Hippocampal formation (tissue), 2 donors: Measurements from ENCODE around the gene OR5B2.
"Not testable (repeated sequence)": the region's sequence is repeated elsewhere in the genome, so short reads cannot be mapped to it uniquely, and the experiment has no call there.

Source experiments
- DNase-seq, 2 donors: peaks; one replicate each; lab custom pipeline; 2025; lab: John Stamatoyannopoulos, UW

The OR5B2 gene

DNA sequence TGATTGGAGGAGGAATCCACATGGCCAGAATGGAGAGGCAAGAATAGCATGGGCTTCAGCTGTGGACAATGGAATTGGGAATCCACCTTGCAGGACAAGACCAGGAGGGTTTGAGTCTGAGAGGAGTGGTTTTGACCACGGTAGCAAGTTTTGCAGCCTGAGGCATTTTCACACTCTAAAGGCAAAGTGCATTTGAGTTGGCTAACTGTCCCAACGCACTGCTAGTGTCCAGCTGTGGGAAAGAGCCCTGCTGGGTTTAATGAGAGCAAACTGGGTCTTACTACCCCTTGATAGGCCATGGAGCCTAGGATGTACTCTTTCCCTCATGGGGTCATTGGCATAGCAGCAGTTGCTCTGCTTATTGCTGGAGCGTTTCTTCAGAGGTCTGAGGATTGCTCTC is at the start of gene OR5B2:
TSS of gene OR5B2 (minus strand) at position 101 of the 400 bp plus-strand sequence. CDS start 4,860 bp downstream, outside the sequence.
- no peak for DNase-seq

DNA sequence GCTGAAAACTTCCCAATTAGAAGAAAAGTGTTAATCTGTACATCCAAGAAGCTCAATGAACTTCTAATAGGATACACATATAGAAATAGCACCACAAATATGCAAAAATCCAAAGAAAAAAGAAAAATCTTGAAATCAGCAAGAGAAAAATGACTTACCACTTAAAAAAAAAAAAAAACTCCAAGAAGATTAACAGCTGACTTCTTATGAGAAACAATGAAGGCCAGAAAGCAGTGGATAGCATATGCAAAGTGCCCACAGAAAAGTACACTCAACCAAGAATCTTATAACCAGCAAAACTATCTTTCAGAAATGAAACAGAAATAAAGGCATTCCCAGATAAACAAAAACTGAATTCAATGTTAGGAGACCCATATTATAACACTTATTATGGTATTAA is 44.0 kb upstream of the OR5B2 start:
- no peak for DNase-seq

DNA sequence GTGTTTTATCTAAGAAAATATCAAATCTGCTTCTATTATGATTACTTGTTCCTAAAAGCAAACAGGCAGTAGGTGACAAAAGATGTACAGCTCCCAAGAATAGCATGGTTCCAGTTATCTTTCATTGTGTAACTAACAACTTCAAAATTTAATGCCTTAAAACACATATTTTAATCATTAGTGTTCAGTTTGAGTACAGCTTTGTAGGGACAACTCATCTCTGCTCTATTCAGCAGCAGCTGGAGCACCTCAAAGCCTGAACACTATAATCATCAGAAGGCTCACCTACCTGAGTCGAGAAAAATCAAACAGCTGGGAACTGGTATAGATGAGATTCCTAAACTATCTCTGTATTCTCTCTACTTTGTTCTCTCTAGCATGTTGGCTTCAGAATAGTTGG is 38.4 kb upstream of the OR5B2 start:
- DNase-seq, result no peak

DNA sequence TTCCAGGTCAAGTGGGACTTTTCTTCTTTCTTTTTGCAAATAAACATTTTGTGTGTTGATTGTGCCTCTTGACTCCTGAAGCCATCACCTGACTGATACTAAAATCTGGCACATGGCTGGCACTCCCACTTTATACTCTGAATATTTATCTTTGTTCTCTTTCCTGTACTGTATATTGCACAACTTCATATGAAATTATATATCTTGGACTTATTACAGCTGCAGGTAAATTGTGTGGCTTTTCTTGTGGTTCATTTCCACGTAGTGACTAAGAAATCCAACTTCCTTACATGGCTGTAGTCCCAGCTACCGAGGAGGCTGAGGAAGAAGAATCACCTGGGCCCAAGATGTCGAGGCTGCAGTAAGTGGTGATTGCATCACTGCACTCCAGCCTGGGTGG is 37.8 kb upstream of the OR5B2 start:
- DNase-seq, result no peak

DNA sequence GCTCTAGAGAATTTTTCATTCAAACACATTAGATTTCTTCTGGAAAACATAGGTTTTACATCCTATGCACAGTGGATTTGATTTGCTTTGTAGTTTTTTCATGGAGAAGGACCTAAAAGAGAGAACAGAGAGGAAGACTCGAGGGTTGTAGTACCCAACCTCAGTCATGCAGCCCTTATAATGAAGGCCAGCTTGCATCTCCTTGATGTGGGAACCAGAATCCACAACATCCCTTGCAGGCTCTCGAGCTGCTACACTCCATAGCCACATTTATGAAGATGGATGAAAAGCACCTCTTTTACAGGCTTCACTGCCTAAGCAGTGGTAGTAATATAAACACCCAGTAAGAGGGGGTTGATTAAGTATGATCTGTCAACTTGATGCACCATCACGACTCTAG is 23.7 kb upstream of the OR5B2 start:
- DNase-seq, result no peak

DNA sequence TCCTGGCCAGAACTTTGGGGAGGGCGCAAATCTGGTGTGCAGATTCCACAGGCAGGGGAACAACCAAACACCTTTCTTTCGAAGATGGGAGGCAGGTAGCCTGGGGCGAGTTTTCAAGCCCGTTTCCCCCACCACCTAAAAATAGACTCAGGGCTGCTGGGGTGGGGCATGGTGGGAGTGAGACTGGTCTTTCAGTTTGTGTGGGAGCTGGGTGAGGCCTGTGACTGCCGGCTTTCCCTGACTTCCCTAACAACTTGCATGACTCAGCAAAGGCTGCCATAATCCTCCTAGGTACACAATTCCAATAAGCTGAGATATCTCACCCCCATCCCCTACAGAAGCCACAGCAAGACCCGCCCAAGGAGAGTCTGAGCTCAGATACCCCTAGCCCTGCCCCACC is 18.4 kb upstream of the OR5B2 start:
- no peak for DNase-seq

DNA sequence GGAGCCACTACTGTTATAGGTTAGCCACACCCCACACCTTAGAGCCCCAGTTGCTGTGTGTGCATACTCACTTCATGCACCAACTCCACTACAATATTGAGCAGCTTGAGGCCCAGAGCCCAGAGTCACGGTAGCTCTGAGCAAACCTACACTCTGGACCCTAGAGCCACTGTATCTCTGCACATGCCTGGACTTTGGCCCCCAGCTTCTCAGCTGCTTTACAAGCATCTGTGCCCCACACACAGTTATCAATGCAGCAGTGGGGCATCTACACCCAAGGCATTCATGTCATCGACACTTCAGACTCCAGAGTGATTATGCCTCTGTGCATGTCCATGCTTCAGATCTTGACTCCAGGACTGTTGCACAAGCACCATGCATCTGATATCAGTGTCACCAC is 16.4 kb upstream of the OR5B2 start:
- DNase-seq, result no peak

DNA sequence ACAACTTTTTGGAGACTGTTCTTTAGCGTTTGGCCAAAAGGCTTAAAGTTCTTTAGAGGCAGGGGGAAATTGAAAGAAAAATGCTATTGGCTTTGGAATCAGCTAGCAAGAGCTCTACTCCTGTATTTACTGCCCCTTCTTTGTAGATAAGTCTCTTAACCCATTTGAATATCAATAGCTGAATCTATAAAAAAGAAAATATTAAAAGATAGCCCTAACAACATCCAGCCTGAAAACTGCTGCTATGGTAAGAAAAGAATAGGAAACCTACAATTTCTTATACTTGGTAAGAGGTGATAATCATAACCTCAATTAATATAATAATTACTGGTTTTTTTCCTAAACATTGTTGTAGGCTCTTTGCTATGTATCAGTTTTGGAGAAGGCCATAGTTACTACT is 14.2 kb upstream of the OR5B2 start, which contains the start of gene OR5B12:
TSS of gene OR5B12 (minus strand) at position 101 of the 400 bp plus-strand sequence. CDS start 2,085 bp downstream, outside the sequence.
- no peak for DNase-seq

DNA sequence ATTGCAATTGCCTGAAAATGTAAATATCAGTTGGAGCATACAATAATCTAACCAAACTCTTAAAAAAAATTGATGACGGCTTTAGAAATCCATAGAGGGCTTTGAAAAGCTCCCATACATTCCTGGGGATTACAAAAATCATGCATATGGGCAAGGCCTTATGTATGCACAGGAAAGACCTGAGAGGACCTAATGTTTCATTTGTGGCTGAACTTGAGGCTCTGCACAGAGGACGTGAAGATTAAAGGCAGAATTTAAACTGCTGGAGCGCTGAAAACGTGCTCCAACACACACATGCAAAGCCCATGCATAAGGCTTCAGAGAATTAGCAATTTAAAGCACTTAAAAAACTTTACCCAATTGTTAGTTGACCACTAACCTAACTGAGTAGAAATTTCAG is 10.6 kb upstream of the OR5B2 start:
- DNase-seq, result no peak

DNA sequence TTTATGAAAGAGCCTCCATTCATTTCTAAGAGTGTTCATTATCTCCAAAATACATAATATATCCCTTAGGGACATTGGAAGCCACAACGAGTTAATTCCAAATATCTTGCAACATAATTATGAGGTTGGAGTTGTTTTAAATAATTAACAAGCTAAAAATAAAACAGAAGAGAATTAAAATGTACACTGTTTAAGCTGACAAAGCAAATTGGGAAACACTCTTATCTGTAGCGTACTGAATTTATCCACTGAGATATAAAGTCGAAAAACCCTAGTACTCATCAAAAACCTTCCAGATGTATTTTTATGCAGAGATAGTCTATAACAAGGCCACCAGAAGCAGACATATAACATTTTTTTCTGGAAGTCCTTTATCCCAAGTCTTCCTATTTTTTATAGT is 6.3 kb upstream of the OR5B2 start:
- no peak for DNase-seq

DNA sequence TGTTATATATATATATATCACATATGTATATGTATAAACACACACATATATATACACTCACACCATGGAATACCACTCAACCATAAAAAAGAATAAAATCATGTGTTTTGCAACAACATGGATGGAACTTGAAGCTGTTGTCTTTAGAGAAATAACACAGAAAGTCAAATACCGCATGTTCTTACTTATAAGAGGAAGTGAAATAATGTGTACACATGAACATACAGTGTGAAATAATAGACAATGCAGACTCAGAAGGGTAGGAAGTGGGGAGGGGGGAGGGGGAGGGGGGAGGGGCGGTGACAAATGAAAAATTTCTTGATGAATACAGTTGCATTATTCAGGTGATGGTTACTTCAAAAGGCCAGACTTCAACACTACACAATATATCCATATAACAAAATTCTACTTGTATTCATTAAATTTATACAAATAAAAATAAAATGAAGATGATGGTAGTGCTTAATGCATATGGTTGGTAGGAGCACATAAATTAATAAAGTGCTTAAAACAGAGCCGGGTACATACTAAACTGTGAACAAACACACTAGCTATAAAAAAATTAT is 5.8 kb upstream of the OR5B2 start:
- no peak for DNase-seq

DNA sequence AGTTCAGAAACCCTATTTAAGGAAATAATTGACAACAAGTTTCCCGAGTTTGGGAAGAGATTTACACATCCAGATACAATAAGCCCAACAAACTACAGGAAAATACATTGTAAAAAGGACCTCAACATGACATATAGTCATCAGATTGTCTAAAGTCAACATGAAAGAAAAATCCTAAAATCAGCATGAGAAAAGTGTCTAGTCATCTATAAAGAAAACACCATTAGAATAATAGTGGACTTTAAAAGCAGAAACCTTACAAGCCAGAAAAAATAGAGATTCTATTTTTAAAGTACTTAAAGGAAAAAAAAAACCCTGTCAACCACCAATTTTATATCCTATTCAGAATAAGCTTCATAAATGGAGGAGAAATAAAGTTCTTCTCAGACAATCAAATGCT is 1.4 kb upstream of the OR5B2 start:
- DNase-seq, result no peak

DNA sequence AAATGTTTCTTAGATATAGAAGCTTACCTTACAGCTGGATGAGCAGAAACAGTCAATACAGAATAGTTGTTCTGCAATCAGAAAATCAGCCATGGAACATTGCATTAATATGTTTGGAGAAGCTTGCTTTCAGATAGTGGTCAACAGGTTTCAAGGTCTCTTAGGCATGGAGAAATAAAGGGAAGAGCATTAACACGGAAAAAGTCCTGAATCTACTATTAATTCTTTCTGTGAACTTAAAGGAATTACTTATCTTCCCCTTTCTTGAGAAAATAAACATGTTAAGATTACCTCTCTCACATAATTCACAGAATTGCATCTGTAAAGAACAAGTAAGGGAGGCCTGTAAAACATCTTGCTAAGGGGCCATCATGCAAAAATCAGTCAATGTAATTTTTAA is 21.1 kb downstream of the OR5B2 start, which contains the start of gene OR5B3:
TSS of gene OR5B3 (minus strand) at position 101 of the 400 bp plus-strand sequence. CDS start 3,465 bp downstream, outside the sequence.
- DNase-seq, result no peak

DNA sequence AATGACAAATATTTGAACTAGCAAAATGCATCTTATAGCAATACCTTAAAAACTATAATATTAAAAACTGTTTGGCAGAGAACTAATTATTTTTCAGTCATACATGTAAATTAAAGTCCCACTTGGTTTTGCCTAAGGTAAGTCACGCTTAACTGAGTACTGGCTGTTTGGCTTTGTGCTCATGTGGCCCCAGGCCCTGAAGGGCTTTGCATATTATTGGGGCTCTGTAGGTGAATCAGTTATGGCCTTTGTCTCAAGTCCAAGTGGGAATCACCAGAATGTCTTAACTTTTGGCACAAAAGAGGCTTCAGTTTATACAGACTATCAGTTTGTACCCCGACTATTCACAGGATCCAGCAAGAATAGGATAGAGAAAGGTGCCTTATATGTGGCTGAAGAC is 28.3 kb downstream of the OR5B2 start:
- not testable (repeated sequence) for DNase-seq

DNA sequence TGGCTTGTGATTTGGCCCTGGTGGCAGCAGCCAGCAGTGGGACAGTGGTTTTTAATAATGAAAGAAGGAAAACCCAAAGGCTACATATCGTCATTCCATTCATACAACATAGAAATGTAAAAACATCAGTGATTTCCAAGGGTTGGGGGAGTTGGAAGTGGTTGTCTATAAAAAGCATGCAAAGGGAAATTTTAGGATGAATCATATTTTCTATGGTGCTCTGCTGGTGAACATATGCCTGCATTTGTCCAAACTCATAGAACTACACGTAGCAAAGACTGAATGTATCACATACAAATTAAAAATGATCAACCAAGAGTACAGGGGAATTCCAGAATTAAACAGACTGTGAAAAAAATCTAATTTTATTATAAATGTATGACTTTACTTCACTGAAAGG is 32.3 kb downstream of the OR5B2 start:
- DNase-seq, result no peak

DNA sequence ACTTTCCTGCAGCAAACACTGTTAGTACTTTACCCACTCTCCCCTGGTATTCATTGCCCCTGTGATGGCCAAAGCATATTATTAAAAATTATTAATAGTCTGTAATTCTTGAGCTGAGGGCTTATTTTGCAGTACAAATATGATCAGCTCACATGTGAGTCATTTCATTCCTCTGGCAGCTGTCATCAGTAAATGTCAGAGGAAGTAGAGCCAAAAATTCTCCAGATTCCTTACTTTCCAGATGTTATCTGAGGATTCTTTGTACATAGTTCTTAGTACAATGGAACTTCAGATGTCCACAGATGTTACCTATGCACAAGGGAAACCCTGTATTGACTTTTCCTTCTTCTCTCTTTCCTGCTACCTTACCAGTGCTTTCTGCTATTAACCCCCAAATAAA is 33.7 kb downstream of the OR5B2 start:
- DNase-seq, result no peak

DNA sequence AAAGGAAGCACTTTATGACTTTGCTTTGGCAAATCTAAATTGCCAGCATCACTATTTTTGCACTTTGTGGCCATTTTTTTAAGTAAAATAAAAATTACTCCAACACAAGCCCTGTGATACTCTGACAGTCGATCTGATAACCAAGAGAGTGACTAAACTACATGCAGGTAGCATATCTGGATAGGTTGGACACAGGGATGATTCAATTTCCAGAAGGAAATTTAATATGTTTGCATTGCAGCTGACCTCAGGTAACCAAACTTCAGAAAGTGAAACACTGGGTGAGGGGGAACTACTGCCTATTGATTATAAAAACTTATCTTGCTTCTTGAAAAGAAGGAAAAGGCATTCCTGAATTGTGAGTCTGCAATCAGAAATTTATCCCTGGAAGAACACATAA is 35.2 kb downstream of the OR5B2 start:
- DNase-seq, result no peak

DNA sequence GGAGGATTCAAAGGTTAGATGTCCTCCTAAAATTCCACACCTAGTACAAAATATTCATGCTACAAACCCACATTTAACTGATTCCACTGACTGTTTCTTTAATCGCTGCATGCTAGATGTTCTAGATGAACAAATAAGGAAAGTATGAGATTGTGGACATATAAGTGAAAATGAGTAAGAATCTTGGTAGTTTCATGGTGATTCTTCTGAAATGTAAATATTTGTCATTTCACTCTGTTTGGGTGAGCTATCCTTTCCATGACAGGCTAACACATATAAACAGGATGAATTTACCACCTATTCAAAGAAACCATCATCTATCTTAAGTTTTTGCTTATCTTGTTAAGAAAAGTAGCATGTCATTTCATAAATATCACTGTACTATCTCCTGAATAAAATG is 36.0 kb downstream of the OR5B2 start:
- DNase-seq, result no peak

DNA sequence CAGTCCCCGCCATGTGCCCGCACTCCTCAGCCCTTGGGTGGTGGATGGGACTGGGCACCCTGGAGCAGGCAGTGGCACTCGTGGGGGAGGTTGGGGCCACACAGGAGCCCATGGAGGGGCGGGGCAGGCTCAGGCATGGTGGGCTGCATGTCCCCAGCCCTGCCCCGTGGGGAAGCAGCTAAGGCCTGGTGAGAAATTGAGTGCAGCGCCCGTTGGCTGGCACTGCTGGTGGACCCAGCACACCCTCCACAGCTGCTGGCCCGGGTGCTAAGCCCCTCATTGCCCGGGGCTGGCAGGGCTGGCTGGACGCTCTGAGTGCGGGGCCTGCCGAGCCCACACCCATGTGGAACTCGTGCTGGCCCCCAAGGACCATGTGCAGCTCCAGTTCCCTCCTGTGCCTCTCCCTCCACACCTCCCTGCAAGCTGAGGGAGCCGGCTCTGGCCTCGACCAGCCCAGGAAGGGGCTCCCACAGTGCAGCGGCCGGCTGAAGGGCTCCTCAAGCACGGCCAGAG is 37.3 kb downstream of the OR5B2 start:
- DNase-seq, result no peak
